ENCODE measurements around the gene C19orf33.
"Not testable (repeated sequence)": the region's sequence is repeated elsewhere in the genome, so short reads cannot be mapped to it uniquely, and the experiment has no call there.

C19orf33 gene

DNA sequence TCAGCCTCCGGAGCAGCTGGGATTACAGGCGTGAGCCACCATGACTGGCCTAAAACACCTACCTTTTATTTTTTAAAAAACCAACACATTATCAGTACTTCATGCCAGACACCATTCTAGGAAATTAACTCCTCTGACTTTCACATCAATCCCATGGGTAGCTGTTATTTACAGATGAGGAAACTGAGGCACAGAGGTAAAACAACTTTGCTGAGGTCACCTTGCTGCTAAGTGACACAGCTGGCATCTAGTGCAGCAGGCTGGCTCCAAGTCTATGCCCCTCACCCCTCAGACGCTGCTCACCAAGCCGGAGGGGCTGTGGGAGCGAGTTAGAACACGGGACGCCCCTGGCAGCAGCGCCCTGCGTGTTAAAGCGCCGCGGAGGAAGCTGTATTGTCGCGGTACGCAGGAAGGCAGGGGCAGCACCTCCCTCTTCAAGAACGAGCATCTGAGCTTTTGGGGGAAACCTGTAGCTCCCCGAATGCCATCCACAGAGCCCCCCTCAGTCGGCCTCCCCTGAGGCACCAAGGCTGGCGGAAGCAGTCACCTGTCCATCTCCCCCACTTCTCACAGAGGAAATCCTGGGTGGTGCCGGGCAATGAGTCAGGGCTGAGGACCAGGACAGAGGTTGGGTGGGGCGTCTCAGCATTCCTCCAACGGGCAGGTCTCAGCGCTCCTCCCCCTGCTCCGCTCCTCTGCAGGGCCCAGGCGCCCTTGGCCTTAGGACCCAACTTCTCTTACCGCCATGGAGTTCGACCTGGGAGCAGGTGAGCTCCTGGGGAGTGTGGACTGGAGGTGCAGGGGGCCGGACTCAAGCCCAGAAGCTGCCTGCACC is at the start of gene C19orf33:
Gene C19orf33 (plus strand): TSS at position 735 of the 835 bp plus-strand sequence. CDS start 11 bp downstream, at position 746.
- in situ Hi-C loops (cut with MboI; ENCODE audit: low sequenced_read_pairs, unreplicated experiment): no loop called here
- TF ChIP-seq, protein P1, sequence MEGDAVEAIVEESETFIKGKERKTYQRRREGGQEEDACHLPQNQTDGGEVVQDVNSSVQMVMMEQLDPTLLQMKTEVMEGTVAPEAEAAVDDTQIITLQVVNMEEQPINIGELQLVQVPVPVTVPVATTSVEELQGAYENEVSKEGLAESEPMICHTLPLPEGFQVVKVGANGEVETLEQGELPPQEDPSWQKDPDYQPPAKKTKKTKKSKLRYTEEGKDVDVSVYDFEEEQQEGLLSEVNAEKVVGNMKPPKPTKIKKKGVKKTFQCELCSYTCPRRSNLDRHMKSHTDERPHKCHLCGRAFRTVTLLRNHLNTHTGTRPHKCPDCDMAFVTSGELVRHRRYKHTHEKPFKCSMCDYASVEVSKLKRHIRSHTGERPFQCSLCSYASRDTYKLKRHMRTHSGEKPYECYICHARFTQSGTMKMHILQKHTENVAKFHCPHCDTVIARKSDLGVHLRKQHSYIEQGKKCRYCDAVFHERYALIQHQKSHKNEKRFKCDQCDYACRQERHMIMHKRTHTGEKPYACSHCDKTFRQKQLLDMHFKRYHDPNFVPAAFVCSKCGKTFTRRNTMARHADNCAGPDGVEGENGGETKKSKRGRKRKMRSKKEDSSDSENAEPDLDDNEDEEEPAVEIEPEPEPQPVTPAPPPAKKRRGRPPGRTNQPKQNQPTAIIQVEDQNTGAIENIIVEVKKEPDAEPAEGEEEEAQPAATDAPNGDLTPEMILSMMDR (IDR thresholded peaks at IDR 0.05; ENCODE audit: borderline replicate concordance, control extremely low read depth, extremely low read depth, insufficient read depth, missing control alignments): no peak
- DNase-seq (ENCODE audit: low spot score): no peak

DNA sequence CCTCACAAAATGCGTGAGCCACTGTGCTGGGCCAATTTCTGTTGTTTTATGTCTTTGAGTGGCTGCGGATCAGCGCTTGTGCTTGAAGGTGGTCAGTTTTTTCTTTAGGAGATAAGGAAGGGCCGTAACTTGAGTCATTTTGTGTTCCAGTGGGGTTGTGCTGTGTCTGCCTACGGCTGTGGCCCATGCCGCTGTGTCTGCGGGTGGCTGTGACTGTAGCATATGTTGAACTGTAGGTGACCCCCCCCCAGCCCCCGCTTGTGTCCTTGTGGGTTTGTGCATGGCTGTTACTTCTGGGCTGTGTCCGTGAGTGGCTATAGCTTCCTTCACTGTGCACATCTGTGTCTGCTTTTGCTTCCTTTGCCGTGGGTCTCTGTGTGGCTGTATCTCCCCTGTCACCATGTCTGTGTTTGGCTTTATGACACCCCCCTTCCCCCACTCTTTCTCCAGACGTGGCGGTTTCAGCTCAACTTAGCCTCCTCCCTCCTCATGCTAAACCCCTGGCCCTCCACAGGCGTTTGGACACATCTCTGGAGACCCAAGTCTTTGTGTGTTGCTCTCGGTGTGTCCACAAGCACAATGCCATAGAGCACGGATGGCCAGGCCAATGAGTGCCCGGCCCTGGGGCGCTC is 48.6 kb upstream of the C19orf33 start:
- no peak for DNase-seq (ENCODE audit: low spot score)
- in situ Hi-C loops (cut with MboI; ENCODE audit: low sequenced_read_pairs, unreplicated experiment): no loop called here

DNA sequence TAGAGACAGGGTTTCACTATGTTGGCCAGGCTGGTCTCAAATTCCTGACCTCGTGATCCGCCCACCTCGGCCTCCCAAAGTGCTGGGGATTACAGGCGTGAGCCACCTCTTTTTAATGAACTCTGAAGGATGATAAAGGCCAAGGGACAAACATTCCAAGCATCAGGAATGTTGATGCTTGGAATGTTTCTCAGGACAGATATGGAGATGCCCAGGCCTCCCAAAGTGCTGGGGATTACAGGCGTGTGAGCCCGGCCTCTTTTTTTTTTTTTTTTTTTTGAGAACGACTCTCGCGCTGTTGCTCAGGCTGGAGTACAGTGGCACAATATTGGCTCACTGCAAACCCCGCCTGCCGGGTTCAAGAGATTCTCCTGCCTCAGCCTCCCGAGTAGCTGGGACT is 42.1 kb upstream of the C19orf33 start:
- in situ Hi-C loops (cut with MboI; ENCODE audit: low sequenced_read_pairs, unreplicated experiment); DNase-seq (ENCODE audit: low spot score): not testable (repeated sequence)

More for the DNA sequence above, 48.6 kb upstream of the C19orf33 start:
- TF ChIP-seq, protein P1 (IDR thresholded peaks at IDR 0.05; ENCODE audit: borderline replicate concordance, control extremely low read depth, extremely low read depth, insufficient read depth, missing control alignments): no peak

DNA sequence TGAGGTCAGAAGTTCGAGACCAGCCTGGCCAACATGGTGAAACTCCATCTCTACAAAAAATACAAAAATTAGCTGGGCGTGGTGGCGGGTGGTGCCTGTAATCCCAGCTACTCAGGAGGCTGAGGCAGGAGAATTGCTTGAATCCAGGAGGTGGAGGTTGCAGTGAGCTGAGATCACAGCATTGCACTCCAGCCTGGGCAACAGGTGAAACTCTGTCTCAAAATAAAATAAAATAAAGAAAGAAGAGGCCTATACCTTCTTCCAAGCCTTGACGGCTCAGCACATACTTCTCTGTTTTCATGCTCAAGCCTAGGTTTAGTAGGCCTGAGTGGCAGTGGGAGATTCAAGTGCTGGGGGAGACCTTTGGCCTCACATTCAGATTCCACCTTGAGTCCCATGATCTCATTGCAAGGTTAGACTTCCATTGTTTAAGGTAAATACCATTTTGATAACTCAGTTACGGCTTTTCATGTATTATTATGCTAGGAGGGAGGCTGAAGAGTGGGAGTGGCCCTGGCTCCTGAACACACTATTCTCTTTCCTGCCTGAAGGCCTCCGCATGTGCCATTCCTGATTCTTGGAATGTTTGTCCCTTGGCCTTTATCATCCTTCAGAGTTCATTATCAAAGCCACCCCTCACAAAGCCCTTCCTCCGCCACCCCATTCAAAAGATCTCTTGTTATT is 41.3 kb upstream of the C19orf33 start:
- in situ Hi-C loops (cut with MboI; ENCODE audit: low sequenced_read_pairs, unreplicated experiment): no loop called here
- DNase-seq (ENCODE audit: low spot score): no peak
- TF ChIP-seq, protein P1 (IDR thresholded peaks at IDR 0.05; ENCODE audit: borderline replicate concordance, control extremely low read depth, extremely low read depth, insufficient read depth, missing control alignments): no peak

DNA sequence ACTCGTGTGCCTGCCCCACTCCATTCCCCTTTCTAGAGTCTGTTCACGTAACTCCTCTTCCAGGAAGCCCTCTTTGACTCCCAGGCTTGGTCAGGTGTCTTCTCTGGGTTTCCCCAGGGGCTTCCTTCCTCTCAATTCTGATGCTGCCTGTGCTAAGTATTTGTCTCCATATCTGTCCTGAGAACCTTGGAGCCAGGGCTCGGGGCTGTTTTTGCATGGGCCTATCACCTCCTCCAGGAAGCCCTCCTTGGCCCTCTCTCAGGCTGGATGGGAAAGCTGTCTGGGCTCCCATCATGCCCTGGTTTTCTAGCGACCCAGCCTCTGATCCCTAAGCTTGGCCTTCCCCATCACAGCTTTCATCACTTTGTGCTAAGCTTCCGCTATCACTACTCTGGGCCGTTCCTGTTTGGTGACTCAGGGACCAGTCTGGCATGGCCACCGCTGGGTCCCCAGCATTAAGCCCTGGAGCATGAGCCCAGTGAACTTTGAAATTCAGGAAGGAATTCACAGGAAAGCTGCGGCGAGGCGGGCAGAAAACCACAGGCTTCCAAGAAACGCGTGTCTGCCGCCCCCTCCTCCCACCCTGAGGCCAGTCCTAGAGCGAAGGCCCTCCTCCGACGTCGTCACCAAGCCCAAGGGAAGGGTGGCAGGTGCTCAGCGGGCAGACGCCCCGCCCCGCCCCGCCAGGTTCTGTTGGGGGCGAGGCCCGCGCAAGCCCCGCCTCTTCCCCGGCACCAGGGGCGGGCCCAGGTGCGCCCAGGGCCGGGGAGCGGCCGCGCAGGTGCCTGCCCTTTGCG is 40.2 kb upstream of the C19orf33 start:
- in situ Hi-C loops (cut with MboI; ENCODE audit: low sequenced_read_pairs, unreplicated experiment): no loop called here
- peak; percentile 84 for DNase-seq (ENCODE audit: low spot score)
- TF ChIP-seq, protein P1 (IDR thresholded peaks at IDR 0.05; ENCODE audit: borderline replicate concordance, control extremely low read depth, extremely low read depth, insufficient read depth, missing control alignments): no peak

DNA sequence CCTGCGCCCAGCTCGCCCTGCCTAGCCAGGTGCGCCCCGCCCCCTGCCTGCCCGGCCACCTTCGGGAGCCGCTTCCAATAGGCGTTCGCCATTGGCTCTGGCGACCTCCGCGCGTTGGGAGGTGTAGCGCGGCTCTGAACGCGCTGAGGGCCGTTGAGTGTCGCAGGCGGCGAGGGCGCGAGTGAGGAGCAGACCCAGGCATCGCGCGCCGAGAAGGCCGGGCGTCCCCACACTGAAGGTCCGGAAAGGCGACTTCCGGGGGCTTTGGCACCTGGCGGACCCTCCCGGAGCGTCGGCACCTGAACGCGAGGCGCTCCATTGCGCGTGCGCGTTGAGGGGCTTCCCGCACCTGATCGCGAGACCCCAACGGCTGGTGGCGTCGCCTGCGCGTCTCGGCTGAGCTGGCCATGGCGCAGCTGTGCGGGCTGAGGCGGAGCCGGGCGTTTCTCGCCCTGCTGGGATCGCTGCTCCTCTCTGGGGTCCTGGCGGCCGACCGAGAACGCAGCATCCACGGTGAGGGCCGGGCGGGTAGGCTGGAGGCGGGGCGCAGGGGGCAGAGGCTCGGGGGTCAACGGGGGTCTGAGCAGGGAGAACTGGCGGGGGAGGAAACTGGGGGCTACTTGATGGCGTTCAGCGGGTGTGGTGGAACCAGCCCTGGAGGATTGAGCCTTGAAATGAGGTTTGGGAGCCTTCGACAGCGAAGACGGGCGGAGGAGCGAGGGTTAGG is 39.4 kb upstream of the C19orf33 start, which contains the start of gene SPINT2:
Gene SPINT2 (plus strand): TSS at position 88 of the 727 bp plus-strand sequence. CDS start 320 bp downstream, at position 408.
- in situ Hi-C loops (cut with MboI; ENCODE audit: low sequenced_read_pairs, unreplicated experiment): no loop called here
- peak; percentile 69 for DNase-seq (ENCODE audit: low spot score)
- TF ChIP-seq, protein P1 (IDR thresholded peaks at IDR 0.05; ENCODE audit: borderline replicate concordance, control extremely low read depth, extremely low read depth, insufficient read depth, missing control alignments): no peak

Data from GM13976 (cell line).